ENCODE measurements around the gene CHKA.

Gene CHKA

GRCh38 chr11:68024508-68024907, 96.7 kb downstream of the CHKA start:
- no peak overlapping the region for H3K4me3 ChIP-seq (ENCODE audit: low read length)
- no peak for DNase-seq (ENCODE audit: low read depth, low spot score)

DNA sequence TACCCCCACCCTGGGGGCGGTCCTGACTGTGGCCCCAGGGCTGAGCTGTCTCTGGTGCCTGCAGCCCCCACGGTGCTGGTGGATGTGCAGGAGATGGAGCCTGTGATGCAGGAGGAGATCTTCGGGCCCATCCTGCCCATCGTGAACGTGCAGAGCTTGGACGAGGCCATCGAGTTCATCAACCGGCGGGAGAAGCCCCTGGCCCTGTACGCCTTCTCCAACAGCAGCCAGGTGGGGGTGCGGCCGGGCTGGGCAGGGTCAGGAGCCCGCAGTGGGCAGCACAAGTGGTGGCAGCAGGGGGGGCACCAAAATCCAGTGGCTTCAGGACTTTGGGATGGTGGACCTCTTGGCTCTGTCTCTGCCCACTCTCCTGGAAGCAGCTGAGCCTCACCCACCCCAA, 98.7 kb downstream of the CHKA start:
- no peak for DNase-seq (ENCODE audit: low read depth, low spot score)
- H3K4me3 ChIP-seq (ENCODE audit: low read length), result no peak overlapping the region

- no peak for DNase-seq (ENCODE audit: low read depth, low spot score)
- H3K4me3 ChIP-seq (ENCODE audit: low read length), result no peak overlapping the region
These were observed 99.9 kb downstream of the CHKA start for GRCh38 chr11:68021167-68021787.

DNA sequence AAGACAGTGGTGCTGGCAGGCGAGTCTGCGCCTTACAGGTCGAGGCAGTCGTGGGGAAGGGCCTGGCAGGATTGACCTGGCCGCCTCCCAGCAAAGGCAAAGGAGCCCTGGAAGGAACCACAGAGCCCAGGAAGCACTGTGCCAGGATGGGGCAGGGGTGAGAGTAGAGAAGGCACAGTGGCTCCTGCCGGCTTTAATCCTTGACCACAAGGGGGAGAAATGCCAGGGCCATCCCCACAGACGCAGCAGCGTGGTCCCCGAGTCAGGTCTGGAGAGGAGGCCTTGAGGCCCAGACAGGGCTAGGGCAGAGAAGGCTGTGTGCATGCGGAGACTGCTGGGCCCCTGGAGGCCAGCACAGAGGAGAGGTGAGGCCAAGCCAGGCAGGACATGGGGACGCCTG, 100.6 kb downstream of the CHKA start:
- DNase-seq (ENCODE audit: low read depth, low spot score), result no peak
- no peak overlapping the region for H3K4me3 ChIP-seq (ENCODE audit: low read length)

GRCh38 chr11:68019486-68019885, 101.7 kb downstream of the CHKA start:
- H3K4me3 ChIP-seq (ENCODE audit: low read length), result no peak overlapping the region
- no peak for DNase-seq (ENCODE audit: low read depth, low spot score)

GRCh38 chr11:68018730-68019190, 102.4 kb downstream of the CHKA start:
- no peak overlapping the region for H3K4me3 ChIP-seq (ENCODE audit: low read length)
- no peak for DNase-seq (ENCODE audit: low read depth, low spot score)

DNA sequence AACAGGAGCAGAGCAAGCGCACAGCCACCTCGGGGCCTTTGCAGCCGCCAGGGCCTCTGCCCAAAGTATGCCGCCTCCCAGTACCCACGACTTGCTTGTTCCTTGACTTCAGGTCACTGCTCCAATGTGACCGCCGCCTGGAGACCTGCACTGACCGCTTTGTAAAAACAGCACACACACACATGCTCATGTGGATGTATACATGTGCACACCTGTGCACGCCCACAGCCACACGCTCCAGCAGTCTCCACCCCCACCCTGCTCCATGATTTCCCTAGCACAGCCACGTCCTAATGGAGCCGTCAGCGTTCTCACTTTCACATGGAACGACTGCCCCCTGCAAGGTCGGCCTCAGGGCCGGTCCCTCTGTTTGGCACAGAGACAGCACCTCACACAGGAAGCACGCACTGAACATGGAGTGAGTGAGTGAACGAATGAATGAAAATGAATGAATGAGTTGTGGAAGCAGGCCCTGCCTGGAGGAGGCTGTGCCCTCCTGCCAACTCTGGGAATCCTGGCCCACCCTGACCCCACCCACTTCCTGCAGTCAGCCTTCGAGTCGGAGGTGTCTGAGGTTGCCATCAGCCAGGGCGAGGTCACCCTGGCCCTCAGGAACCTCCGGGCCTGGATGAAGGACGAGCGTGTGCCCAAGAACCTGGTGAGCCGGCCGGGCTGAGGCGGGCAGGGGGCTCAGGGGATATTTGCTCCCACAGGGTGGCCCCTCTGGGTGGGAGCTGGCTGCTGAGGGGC, 103.0 kb downstream of the CHKA start:
- DNase-seq (ENCODE audit: low read depth, low spot score), result no peak
- H3K4me3 ChIP-seq (ENCODE audit: low read length), result no peak overlapping the region

DNA sequence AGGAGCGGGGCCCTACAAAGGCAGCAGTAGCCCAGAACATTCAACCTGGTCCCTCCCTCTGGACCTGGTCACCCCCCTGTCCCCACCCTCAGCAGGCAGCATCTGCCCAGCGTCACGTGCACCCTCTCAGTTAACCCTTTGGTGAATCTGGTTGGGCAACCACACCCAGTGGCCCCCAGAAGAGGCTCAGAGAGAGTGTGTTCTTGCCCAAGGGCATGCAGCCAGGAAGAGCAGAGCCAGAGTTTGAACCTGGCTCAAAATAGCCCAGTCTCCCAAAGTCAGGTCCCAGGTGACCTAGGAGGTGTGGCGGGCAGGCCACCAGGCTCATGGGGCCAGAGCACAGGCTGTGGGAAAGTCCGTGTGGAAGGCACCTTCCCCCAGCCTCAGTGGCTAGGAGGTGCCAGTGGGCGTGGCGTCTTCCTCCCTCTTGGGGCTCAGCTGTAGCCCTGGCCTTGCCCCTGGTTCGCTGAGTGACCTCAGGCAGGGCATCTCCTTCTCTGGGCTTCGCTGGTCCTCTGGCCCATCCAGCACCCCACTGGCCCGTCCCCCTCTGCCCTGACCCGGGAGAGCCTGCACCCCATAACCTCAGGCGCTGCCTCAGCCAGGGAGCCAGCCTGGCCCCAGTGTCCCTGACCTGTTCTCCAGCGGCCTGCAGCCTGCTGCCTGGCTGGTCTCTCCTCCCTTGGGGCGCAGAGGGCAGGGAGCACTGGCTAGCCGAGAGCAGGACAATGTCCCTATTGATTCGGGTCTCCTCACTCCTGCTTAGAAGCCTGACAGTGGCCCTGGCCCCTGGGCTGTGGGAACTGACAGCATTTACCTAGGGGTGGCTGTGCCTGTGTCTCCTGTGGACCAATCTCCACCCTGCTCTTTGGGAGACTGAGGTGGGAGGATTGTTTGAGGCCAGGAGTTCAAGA, 104.0 kb downstream of the CHKA start:
- H3K4me3 ChIP-seq (ENCODE audit: low read length), result no peak overlapping the region
- no peak for DNase-seq (ENCODE audit: low read depth, low spot score)

DNA sequence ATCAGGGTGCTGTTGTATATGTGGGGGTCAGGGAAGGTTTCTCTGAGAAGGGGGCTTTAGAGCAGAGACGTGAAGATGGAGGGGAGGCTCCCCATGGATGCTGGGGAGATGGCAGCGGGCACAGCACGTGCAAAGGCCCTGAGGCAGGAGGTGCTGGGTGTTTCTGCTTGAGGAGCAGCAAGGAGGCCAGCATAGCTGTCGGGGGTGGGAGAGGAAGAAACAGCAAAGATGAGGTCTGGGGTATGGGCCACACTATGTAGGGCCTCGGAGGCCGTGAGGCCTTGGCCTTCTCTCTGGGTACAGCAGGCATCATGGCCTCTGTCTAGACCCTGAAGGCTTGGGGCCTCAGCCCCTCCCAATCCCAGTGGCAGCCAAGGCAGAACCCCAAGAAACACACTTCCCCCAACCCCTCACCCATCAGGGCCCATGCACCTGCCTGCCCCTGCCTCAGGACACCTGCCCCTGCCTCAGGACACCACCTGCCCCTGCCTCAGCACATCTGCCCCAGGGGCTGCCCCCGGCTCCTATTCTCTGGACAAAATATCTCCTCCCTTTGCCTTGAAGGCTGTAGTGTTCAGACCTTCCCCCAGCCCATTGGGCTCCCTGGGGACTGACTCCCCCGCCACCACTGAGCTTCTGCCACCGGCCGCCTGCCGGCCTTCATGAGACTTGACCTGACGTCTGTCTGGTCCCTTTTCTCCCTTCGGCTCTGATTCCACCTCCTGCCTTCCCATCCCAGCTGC, 104.9 kb downstream of the CHKA start:
- H3K4me3 ChIP-seq (ENCODE audit: low read length), result no peak overlapping the region

GRCh38 chr11:68015467-68015866, 105.7 kb downstream of the CHKA start:
- no peak overlapping the region for H3K4me3 ChIP-seq (ENCODE audit: low read length)
- no peak for DNase-seq (ENCODE audit: low read depth, low spot score)

More for the DNA sequence above, 104.9 kb downstream of the CHKA start:
- DNase-seq (ENCODE audit: low read depth, low spot score), result no peak

- H3K4me3 ChIP-seq (ENCODE audit: low read length), result no peak overlapping the region
- no peak for DNase-seq (ENCODE audit: low read depth, low spot score)
These were observed 106.2 kb downstream of the CHKA start for GRCh38 chr11:68014947-68015447.

DNA sequence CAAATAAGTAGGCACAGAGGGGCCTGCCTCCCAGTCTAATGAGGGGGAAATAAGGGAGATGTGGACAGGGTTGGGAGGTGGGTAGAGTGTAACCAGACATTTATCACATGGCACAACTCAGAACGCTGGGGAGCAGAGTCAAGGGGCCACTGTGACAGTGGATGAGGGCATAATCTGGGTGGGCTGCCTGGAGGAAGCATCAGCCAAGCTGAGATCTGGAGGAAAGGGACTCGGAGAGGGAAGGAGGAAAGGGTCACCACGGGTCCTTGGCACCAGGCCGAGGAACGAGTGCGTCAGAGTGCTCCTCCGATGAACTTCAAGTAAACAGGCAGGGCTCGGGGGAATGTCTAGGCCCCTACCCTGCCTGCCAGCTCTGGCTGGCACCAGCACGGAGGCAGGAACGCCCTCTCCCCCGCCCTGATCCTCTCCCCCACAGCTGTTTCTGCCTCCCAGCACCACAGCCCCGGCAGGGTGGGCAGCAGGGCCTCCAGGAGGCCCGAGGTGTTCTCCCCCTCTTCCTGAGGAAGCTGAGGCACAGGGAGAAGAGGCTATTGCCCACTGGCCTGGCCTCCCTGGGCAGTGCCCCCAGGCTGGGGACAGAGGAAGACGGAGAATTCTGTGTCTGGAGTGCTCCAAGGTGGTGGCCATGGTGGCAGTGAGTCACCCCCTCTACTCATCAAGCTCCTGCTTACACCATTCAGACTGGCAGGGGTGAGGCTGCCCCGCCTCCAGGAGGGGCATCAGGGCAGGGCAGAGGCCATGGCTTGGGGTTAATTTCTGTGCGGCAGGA, 106.8 kb downstream of the CHKA start:
- no peak overlapping the region for H3K4me3 ChIP-seq (ENCODE audit: low read length)

GRCh38 chr11:68013611-68014156, 107.5 kb downstream of the CHKA start:
- no peak for DNase-seq (ENCODE audit: low read depth, low spot score)
- no peak overlapping the region for H3K4me3 ChIP-seq (ENCODE audit: low read length)

More for the DNA sequence above, 106.8 kb downstream of the CHKA start:
- DNase-seq (ENCODE audit: low read depth, low spot score), result no peak

DNA sequence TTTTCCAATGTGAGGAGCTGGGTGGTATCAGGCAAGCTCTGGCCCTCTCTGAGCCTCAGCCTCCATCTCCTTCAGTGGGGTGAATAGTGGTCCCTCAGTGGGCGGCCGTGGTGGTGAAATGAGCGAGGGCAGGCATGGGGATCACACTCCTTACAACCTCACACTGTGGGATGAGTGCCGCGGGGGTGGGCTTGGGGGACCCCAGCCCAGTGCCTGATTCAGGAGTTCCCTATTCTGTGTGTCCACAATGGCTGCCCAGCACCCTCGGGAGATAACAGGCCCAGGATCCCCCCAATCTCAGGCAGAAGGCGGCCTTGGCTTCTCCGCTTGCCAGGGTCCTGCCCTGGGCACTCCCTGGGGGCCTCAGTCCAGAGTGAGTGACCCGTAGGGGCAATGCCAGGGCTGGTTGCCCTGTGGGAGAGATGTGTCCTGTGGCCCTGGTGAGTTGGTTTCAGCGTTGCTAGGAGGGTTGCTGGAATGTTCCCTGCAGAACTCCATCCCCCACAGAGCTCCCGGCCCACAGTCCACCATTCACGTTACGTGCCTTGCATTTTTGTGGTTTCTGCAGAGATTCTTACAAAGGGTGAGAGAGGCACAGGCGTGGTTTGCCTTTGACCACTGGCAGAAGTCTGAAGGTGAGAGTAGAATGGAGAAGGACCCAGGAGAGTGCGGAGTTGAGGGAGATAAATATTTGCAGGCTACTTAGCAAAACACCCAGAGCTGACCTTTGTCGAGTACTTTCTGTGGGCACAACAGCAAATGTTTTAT, 108.2 kb downstream of the CHKA start:
- no peak for DNase-seq (ENCODE audit: low read depth, low spot score)
- H3K4me3 ChIP-seq (ENCODE audit: low read length), result no peak overlapping the region

- no peak for DNase-seq (ENCODE audit: low read depth, low spot score)
- H3K4me3 ChIP-seq (ENCODE audit: low read length), result no peak overlapping the region
These were observed 108.9 kb downstream of the CHKA start for GRCh38 chr11:68012044-68012842.
